D721Med (cell line): ENCODE data around the gene TCF4.

Experiments used
- DNase-seq: peaks from one replicate; pipeline ENCODE4 v3.0.0; 2011; ENCODE audit warnings: low spot score; ENCODE audit not compliant: insufficient read length
- FAIRE-seq: peaks from 2 replicates; lab custom pipeline; 2011; peaks lifted over from hg19 to GRCh38; lab: Jason Lieb, UNC
- TF ChIP-seq, protein P1 (sequence below): IDR thresholded peaks from 2 replicates; pipeline ENCODE4 v1.5.1; 2012; ENCODE audit warnings: mild to moderate bottlenecking, control low read depth; ENCODE audit not compliant: insufficient read depth; ENCODE audit errors: missing control alignments

The TCF4 gene

GRCh38 chr18:55296778-55297177, 291.2 kb downstream of the TCF4 start:
- no peak for FAIRE-seq
- no peak for DNase-seq
- TF ChIP-seq, protein P1, sequence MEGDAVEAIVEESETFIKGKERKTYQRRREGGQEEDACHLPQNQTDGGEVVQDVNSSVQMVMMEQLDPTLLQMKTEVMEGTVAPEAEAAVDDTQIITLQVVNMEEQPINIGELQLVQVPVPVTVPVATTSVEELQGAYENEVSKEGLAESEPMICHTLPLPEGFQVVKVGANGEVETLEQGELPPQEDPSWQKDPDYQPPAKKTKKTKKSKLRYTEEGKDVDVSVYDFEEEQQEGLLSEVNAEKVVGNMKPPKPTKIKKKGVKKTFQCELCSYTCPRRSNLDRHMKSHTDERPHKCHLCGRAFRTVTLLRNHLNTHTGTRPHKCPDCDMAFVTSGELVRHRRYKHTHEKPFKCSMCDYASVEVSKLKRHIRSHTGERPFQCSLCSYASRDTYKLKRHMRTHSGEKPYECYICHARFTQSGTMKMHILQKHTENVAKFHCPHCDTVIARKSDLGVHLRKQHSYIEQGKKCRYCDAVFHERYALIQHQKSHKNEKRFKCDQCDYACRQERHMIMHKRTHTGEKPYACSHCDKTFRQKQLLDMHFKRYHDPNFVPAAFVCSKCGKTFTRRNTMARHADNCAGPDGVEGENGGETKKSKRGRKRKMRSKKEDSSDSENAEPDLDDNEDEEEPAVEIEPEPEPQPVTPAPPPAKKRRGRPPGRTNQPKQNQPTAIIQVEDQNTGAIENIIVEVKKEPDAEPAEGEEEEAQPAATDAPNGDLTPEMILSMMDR = no peak

GRCh38 chr18:55296115-55296514, 291.9 kb downstream of the TCF4 start:
- TF ChIP-seq, protein P1 = no peak
- DNase-seq (no peak), FAIRE-seq (no peak)

DNA sequence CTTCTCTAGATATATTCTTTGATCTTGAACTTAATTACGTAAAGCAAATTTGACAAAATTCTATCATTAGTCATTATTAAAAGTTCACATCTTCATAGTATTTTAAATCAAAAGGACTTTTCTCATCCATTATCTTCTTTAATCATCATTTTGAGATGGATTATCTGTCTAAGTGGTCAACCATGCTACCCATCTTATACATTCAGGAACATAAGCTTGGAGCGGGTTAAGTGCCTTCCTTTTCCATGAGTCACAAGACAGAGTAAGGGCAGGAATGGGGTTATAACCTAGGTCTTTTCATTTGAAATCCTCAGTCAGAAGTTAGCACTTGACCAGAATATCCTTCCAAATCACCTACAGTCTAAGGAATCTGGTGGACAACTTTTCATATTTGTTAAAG, 297.1 kb downstream of the TCF4 start:
- DNase-seq = no peak
- no peak for FAIRE-seq
- TF ChIP-seq, protein P1 = no peak

DNA sequence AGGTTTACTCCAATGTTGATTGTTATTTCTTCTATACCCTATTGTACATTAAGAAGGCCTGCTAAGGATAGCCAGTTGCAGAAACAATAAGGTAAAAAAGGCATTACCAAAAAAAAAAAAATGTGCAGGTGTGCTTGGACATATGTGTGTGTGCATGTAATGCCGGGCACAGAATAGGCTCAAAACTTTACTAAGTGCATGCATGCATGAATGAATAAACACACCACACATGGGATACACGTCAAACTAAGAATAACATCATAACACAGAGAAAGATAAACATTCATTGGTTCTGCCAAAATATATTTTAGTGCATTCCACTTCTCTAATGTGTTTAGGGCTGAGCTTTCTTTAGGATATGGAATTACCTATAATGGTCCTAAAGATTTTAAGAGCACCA, 298.2 kb downstream of the TCF4 start:
- FAIRE-seq = no peak
- TF ChIP-seq, protein P1 = no peak

GRCh38 chr18:55289048-55289447, 298.9 kb downstream of the TCF4 start:
- DNase-seq (no peak), FAIRE-seq (no peak)
- TF ChIP-seq, protein P1 = no peak

More for the DNA sequence above, 298.2 kb downstream of the TCF4 start:
- no peak for DNase-seq

DNA sequence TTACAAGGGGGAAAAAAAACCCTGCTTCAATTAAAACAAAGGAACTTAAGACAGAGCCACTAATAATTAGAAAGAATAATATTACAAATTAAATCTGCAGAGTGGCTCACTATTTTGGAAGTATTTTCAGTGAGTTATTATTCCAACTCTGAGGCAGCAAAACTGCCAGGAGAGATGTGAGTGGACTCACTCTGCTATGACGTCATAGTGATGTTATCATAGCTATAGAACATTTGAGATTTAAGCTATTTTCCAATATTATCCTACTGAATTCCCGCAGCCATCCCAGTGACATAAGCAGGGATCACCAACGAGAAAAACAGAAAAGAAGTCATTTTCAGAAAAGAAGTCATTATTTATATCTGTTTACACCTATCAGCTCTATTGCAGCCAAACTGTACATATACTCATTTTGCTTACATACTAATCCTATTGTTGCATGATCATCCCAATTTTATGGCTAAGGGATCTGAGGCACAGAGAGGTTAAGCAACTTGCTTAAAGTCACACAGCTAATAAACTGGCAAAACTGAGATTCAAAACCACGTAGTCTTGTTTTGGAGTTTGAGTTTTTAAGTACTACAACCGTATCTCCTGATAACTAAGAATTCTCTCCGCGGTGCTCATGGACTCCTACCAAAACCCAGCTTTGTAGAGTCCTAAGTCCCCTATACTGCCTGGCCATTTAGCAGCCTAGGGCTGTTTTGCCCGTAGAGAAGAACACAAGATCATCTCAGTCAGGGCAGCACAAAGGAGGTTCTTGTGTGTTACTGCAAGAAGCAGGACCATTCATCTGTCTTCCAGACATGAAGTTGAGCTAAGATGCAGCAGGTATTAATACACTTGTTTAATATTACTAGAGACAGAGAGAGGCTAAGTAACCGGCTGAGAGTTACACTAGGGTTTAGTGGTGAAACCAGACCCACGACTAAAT, 299.8 kb downstream of the TCF4 start:
- TF ChIP-seq, protein P1 = no peak
- DNase-seq (no peak), FAIRE-seq (peak; percentile 99)
